GM19467 (cell line): ENCODE measurements around the gene SCP2D1.

Experiments used
- ATAC-seq: cut with Tn5 transposase; IDR thresholded peaks from one replicate; pipeline ENCODE4 v1.9.1; 2021; ENCODE audit warnings: mild to moderate bottlenecking, moderate library complexity; ENCODE audit not compliant: unreplicated experiment

The SCP2D1 gene

GRCh38 chr20:18811904-18812303, 1.7 kb upstream of the SCP2D1 start:
- no peak for ATAC-seq

GRCh38 chr20:18815194-18815942, 1.8 kb downstream of the SCP2D1 start:
- ATAC-seq = no peak

- ATAC-seq = no peak
Measured at GRCh38 chr20:18822832-18823231, 9.2 kb downstream of the SCP2D1 start.

DNA sequence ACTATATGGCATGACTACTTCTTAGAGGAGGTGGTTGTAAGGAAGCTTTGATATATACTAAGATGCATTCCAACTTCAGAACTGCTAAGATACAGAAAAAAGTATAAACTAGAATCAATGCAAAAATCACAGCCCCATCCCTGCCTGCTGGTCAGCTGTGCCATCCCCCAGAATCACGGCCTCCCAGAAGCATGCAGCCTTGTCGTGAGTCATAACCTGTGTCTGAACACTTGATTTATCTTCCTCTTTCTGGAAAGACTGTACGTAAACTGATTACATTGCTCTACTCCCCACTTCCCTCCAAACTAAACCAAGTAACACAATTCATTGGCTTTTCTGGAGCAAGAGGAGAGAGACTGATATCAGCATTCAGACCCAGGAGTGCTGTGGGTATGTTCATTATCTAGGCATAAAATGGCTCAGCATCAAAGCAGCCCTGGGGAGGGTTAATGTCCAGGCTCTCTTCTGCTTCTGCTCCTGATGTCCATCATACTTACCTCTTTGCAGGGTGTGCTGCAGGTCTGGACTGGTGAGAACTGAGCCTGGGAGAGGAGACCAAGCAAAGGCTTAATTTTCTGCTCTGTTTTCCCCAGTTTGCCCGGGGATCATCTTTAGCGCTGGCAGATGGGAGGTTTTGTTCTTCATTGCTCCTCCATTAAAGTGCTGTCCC, 18.4 kb downstream of the SCP2D1 start:
- no peak for ATAC-seq

DNA sequence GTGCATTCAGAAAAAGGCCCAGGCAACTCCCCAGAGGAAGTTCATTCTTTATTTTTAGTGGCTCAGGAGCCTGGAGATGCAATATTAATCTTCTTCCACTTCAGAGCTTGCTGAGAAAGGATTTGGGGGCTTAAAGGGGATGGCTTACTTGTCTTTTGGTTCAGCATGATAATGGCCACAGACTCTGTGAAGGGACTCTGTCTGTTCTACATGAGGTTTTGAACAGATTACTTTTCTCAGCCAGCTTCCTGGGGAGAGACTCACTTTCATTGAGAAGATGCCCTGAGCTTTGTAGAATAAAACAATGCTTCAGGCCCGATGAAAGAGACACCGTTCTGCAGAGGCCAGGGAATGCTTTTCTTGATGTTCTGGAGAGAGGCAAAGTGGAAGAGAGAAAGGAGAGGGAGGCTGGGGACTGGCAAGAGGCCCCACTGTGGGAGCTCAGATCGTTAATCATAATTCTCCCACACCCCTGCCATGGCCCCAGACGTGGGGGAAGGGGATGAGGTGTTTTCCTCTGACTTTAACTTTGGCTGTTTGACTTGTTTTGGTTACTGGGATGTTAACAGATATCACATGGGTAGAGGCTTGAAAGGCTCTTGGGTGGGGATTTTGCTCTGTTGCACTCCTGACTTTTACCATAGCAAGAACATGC, 19.1 kb downstream of the SCP2D1 start:
- no peak for ATAC-seq

GRCh38 chr20:18835466-18836256, 22.1 kb downstream of the SCP2D1 start:
- no peak for ATAC-seq

DNA sequence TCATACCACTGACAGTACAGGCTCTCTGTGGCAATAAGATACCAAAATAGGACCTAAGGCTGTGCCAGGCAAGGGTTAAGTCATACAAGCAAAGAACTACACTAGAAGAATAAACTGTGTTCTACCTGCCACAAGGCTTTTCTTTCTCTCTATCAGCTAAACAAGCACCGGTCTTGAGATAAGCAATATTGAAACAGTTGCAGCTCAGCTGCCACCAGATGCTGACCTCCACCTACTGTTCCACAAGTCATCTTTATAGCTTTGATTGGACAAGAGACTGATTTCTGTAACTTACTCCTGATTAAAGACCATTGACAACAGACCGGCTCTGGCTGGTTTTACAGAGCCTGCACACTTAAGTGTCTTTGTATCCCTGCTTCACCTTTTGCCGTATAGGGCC, 24.1 kb downstream of the SCP2D1 start:
- no peak for ATAC-seq

DNA sequence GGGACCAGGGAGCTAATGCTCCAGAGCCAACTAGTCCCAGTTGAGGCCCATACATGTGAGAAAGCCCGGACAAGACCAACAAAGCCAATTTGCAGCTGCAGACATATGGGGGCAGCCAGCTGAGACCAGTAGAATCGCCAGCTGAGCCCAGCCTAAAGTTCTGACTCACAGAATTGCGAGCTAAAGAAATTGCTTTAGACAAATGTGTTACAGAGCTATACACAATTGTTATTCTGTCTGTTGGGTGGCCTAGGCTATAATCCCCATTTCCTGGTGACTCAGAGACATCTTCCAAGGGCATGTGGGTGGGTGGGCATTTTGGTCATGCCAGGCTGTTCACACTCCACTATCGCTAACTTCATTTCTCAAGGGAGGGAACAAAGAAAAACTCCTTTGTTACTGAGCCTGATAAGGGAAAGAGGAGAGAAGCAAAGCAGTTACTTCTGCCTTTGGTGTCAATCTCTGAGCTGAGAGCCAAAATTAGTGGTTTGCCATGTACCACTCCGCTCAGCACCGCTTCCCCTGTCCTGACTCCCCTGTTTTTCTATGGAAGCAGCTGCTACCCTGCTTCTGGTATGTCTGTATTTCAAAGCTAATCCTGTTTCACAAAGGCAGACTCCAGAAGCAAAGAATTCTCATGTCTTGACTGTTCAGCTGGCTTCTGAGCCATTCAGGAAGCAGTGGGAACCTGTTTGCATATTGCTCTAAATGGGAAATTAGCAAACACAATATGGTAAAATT, 26.1 kb downstream of the SCP2D1 start:
- no peak for ATAC-seq

DNA sequence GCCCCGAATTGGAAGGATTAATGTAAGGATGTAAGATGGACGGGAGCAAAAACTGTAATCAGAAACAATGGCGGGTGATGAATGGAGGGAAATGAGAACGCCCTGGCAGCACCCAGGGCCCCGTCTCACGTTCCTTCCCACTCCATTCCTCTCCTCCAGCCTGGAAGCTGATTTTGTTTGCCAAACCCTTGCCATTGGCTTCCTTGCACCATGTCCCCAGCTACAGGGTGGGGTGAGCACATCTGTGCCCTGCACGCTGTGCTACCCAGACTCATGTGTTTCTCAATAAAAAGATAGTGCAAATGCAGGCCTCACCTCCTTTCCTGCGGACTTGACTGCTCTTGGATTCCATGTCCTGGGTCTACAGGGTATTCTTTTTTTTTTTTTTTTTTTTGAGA, 26.7 kb downstream of the SCP2D1 start:
- ATAC-seq = no peak

DNA sequence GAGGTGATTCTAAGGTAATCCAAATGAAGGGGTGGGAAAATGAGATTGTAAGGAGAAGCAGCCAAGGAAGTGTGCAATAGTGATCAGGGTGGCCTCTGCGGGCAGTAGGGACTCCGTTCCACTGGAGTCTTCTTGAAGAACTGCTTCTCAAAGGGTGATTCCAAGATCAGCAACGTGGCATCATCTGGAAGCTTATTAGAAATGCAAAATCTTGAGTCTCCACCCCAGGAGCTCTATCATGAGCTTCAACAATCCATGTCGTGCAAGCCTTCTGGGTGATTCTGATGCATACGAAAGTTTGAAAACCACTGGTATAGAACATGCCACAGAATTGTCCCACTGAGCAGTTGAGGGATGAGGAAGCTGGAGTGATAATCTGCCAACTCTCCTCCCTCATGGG, 31.4 kb downstream of the SCP2D1 start:
- no peak for ATAC-seq

DNA sequence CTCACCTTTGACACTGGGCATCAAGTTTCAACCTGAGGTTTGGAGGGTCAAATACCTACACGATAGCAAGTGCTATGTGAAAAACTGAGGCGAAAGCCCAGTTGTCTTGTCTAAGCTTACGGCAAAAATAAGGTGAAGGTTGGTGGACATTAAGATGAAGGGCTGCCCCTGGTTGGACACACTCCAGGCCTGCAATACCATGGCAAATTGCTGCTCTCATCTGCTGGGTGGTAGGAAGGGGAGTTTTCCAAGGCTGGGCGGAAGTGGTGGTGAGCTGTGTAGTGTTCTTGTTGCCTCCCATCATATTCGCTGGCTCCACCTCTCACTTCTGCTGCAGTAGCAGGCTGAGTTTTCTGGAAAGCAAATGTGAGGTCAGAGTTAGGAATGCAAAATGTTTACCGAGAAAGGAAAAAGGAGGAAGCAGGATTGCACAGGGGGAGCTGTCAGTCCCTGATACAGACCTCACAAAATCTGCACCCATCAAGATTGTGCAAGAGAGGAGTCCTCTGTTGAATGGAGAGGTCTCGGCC, 33.7 kb downstream of the SCP2D1 start:
- ATAC-seq = no peak

GRCh38 chr20:18849131-18849530, 35.5 kb downstream of the SCP2D1 start:
- ATAC-seq = no peak

DNA sequence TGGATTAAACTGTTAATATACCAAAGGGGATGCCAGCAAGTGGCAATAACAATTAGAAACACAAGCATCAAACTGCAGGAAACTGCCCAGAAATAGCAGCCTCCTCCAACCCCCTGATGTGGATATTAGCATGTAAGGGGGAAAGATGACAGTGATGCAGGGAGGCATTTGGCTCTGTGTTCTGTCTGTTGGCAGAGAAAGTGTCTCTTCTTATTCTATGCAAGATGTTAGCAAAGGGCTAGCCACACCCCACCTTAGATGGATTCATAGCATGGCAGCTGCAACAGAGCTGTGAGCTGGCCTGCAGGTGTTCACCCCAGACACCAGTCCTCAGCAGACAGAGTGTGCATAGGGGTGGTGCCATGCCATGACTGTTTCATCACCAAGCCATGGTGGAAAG, 38.0 kb downstream of the SCP2D1 start:
- ATAC-seq = no peak

DNA sequence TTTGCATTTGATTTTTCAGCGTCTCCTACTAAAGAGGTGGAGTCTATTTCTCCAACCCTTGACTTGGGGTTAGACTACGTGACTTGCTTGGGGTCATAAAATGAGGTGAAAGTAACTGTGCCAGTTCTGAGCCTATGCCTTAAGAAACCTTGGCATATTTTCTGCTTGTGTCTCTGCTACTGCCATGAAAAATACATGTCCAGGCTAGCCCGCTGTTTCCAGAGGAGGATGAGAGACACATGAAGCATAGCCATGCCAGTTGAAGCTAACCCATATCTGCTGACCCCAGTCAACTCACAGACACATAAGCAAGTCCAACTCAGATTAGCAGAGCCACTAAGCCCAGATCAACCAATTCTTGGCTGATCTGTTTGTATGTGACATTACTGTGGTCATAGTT, 38.7 kb downstream of the SCP2D1 start:
- no peak for ATAC-seq

DNA sequence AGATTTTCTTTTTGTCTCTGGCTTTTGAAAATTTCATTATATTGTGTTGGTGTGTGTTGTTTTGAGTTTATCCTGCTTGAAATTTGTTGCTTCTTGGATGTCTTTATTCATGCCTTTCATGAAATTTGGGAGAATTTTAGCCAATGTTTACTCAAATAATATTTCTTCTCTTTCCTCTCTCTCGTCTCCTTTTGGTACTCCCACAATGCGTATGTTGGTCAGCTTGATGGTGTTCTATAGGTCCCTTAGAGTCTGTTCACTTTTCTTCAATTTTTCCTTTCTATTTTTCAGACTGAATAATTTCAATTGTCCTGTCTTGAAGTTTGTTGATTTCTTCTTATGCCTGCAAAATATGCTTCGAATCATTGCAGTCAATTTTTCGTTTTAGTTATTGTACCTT, 39.6 kb downstream of the SCP2D1 start:
- no peak for ATAC-seq

DNA sequence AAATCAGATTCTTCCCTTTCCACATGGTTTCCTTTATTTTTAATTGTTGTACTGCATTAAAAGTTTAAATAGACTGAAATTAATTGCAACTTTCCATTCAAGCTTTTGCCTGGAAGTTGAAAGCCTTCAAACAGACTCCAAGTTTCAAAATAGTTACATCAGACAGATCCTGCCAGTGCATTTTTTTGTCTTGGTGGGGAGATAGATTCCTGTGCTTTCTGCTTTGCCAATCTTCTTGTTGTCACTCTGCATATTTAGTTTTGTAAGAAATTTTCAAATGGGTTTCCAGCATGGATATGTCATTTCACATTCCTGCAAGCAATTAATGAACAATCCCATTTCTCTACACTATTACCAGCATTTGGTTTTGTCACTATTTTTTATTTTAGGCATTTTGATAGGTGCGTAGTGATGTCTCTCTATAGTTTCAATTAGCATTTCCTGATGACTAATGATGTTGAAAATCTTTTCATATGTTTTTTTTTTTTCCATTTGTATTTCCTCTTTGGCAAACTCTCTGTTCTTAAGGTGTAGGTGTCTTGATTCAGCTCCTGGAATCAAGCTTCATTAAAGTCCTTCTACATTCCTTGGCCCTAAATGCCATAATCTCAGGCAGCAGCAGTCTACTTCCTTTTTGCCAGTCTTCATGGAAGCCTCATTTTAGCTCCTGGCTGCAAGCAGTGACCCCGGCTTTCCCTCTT, 40.5 kb downstream of the SCP2D1 start:
- ATAC-seq = no peak

DNA sequence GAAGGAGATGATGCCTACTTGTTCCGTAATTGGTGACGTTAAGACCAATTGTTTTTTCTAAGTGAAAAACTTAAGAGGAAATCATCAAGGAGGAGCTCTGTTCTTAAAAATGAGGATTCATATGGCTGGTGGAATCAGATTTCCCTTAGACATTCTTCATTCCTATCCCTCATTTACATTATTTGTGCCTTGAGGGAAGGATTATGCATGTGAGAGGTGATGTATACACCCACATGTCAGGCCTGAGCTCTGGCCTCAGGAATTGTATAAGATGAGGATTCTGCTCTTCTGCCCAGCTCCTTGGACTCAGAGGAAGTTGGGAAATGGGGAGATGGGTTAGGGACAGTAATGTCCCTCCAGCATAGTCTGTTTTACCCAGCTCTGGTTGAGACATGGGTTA, 42.3 kb downstream of the SCP2D1 start:
- ATAC-seq = no peak

DNA sequence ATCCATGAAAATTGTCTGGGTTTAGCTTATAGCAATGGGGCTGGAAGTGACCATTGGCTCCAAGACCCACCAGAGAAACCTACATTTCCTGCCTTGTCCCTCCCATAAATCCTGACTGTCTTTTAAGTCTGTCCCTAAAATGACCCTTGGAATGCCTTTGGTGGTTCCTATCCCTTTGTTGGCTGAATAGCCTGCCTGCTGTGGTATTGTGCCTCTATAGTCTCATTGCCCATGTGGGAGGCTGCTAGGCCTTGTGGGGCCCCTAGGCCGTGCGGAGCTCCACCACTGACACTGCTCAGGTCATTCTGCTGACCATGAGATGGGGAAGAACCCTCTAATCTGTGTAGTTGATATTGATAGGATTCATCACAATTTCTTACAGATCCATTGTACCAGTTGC, 43.3 kb downstream of the SCP2D1 start:
- no peak for ATAC-seq

DNA sequence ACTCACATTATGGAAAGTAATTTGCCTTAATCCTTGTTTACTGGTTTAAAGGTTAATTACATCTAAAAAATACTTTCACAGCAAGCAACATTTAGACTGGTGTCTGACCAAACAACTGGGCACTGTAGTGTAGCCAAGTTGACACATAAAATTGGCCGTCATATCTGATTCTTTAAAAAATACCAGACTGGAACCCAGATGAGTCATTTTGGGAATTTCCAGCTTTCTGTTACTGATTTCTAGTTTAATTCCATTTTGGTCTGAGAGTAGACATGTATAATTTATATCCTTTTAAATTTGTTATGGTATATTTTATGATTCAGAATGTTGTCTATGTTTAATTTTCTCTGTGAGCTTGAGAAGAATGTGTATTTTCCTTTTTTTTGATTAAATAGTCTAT, 44.1 kb downstream of the SCP2D1 start:
- ATAC-seq = no peak

DNA sequence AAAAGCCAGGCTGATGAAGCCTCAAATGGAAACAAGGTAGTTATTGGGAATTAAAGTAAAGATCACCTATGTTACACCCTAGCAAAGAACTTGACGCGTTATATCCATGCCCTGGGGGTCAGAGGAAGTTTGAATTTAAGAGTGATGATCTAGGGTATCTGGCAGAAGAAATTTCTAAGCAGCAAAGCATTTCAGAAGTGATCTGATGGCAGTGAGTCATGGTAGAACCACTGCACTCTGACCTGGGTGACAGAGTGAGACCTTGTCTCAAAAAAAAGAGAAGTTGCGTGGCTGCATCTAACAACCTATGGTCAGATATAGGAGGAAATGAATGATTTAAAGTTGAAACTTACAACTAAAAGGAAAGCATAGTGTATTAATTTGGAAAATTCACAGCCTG, 45.2 kb downstream of the SCP2D1 start:
- ATAC-seq = no peak
